Adipocyte (in vitro differentiated cells): ENCODE results near the gene ACTN2.
A peak's percentile ranks its signal among the peaks of the same experiment; 100 is the strongest.

Experiments
- DNase-seq: peaks from one replicate; pipeline ENCODE4 v3.0.0-alpha.2; 2015; ENCODE audit warnings: low read depth
- H3K27me3 ChIP-seq: replicated peaks from 2 replicates; pipeline ENCODE4 v1.7.0; 2013; ENCODE audit warnings: mild to moderate bottlenecking, low read length, moderate library complexity; ENCODE audit not compliant: control insufficient read depth, insufficient read depth
- H3K36me3 ChIP-seq: 2 replicates; pipeline ENCODE4 v1.7.0; 2013; ENCODE audit warnings: low read length, mild to moderate bottlenecking, moderate library complexity; ENCODE audit not compliant: control insufficient read depth, insufficient read depth, severe bottlenecking
- H3K4me1 ChIP-seq: 2 replicates; pipeline ENCODE4 v1.7.0; 2013; ENCODE audit warnings: mild to moderate bottlenecking, low read length, moderate library complexity; ENCODE audit not compliant: control insufficient read depth, insufficient read depth
- H3K4me3 ChIP-seq: 2 replicates; pipeline ENCODE4 v1.7.0; 2013; ENCODE audit warnings: mild to moderate bottlenecking, low read length, moderate library complexity
- H3K9ac ChIP-seq: 2 replicates; pipeline ENCODE4 v1.7.0; 2013; ENCODE audit warnings: mild to moderate bottlenecking, low read length, moderate library complexity
- H3K9me3 ChIP-seq: 2 replicates; pipeline ENCODE4 v1.7.0; 2013; ENCODE audit warnings: mild to moderate bottlenecking, low read length, moderate library complexity; ENCODE audit not compliant: control insufficient read depth

ACTN2 gene

DNA sequence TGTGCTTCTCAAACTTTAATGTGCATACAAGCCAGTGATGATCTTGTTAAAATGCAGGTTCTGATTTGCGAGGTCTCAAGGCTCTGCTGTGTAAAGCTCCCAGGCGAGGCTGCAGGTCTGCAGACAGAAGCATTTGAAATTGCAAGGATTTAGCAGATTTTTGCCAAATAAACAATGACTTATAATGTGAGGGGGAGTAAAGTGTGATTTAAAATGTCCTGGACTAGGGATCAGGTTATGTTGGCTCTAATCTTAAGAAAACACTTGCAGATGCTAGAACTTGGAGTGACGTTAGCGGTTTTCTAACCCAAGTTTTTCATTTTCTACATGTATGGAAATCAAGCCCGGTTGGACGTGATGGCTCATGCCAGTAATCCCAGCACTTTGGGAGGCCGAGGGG is 16.2 kb upstream of the ACTN2 start:
- Histone ChIP-seq H3K9me3 (no peaks in the 10 kb centered on the region), H3K9ac (no peak overlapping the region), H3K27me3 (no peaks in the 10 kb centered on the region), H3K36me3 (no peaks in the 10 kb centered on the region), H3K4me3 (no peak overlapping the region), H3K4me1 (peaks cover 10% of the 10 kb centered on the region)
- no peak for DNase-seq

DNA sequence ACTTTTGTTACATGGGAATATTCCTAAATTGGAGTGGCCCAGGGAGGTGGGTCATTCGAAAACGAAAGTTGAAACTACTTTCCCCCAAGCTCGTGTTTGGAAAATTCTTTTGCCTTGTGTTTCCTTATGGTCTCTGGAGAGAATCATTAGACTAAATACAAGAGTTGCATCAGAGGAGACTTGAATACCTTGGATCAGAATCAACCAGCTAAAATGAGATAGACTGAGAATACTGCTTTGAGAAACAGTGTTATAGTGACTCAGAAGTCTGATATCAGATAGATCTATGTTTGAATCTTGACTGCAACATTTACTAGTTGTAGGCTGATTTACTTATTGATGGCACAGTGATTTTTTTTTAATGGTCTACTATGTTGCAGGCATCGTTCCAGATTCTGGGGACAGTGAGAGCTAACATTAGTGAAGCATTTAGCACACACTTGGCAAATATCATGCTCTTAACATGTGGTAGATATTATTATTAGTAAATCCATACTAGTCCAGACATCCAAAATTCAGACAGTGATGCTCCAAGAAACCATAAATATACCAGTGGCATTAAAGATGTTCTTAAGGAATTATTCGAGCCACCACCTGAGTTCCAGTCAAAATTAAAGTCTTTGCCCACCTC is 12.9 kb upstream of the ACTN2 start:
- Histone ChIP-seq H3K9ac (no peak overlapping the region), H3K36me3 (no peaks in the 10 kb centered on the region), H3K4me3 (peak overlapping the region; percentile 66), H3K27me3 (peaks cover 4% of the 10 kb centered on the region), H3K9me3 (no peaks in the 10 kb centered on the region), H3K4me1 (peaks cover 10% of the 10 kb centered on the region)
- DNase-seq = peak; percentile 81

- no peak overlapping the region for H3K4me3 ChIP-seq
- no peak for DNase-seq
- H3K27me3 ChIP-seq = peaks cover 4% of the 10 kb centered on the region
- no peaks in the 10 kb centered on the region for H3K36me3 ChIP-seq
- H3K4me1 ChIP-seq = peaks cover 9% of the 10 kb centered on the region
- H3K9ac ChIP-seq = no peak overlapping the region
- H3K9me3 ChIP-seq = no peaks in the 10 kb centered on the region
Observed at GRCh38 chr1:236677641-236678235, 8.6 kb upstream of the ACTN2 start.

- Histone ChIP-seq H3K4me1 (no peaks in the 10 kb centered on the region), H3K27me3 (no peaks in the 10 kb centered on the region), H3K4me3 (no peak overlapping the region), H3K9me3 (no peaks in the 10 kb centered on the region), H3K9ac (no peak overlapping the region), H3K36me3 (no peaks in the 10 kb centered on the region)
- no peak for DNase-seq
Observed at GRCh38 chr1:236681219-236681618, 5.1 kb upstream of the ACTN2 start.

DNA sequence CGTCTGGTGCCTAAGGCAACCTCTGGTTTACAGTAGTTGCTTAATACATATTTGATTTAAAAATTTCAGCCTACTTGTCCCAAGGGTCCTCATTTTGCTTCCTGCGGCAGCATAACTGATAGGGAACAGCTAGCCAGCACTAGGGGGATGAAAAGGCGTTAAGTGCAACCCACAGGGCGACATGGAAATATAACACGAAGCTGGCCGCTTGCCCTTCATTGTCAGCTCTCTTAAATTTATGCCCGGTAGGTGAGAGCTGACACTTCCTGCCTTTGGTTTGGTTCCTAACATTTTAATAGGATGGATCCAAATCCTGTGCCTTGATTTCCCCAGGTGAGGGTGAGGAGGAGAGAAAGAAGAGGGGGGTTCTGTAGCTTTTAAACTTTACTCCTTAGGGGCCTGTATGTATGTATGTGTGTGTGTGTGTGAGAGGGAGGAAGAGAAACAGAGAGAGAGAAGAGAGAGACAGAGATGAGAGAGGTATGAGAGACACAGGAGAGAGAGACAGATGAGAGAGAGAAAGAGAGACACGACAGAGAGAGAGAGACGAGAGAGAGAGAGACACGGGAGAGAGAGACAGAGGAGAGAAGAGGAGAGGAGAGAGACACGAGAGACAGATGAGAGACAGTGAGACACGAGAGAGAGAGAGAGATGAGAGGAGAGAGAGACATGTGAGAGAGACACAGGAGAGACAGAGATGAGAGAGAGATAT is 938 bp upstream of the ACTN2 start:
- H3K4me1 ChIP-seq = peaks cover 2% of the 10 kb centered on the region
- no peaks in the 10 kb centered on the region for H3K36me3 ChIP-seq
- no peak for DNase-seq
- no peaks in the 10 kb centered on the region for H3K9me3 ChIP-seq
- no peak overlapping the region for H3K9ac ChIP-seq
- H3K27me3 ChIP-seq = peaks cover 23% of the 10 kb centered on the region
- no peak overlapping the region for H3K4me3 ChIP-seq

- H3K4me1 ChIP-seq = peaks cover 2% of the 10 kb centered on the region
- peaks cover 25% of the 10 kb centered on the region for H3K27me3 ChIP-seq
- no peaks in the 10 kb centered on the region for H3K9me3 ChIP-seq
- H3K4me3 ChIP-seq = peak overlapping the region; percentile 73
- no peak for DNase-seq
- H3K9ac ChIP-seq = no peak overlapping the region
- no peaks in the 10 kb centered on the region for H3K36me3 ChIP-seq
Observed at GRCh38 chr1:236686815-236687160, 489 bp downstream of the ACTN2 start.

DNA sequence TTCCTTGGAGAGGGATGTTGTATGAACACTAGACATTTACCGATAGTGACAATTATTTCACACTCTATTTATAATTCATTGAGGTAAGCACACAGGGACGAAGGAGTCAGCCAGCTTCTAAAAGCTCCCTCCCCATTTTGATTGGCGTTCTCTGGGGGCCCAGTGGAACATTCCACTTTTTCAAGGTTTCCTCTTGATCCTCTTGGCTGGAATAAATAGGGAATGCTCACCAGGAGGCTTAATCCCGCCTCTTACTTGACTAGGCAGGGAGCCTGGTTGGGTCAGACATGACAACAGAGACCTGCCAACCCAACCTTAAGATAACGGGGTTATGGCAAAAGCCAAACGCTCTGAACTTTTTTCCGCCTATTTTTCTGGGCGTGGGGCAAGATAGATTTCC is 974 bp downstream of the ACTN2 start:
- Histone ChIP-seq H3K4me1 (peaks cover 2% of the 10 kb centered on the region), H3K36me3 (no peaks in the 10 kb centered on the region), H3K4me3 (no peak overlapping the region), H3K9me3 (no peaks in the 10 kb centered on the region), H3K9ac (no peak overlapping the region), H3K27me3 (peaks cover 29% of the 10 kb centered on the region)
- DNase-seq = no peak

GRCh38 chr1:236688705-236689104 is 2.4 kb downstream of the ACTN2 start:
- no peak for DNase-seq
- Histone ChIP-seq H3K36me3 (no peaks in the 10 kb centered on the region), H3K9me3 (no peaks in the 10 kb centered on the region), H3K9ac (no peak overlapping the region), H3K4me3 (no peak overlapping the region), H3K27me3 (peaks cover 40% of the 10 kb centered on the region), H3K4me1 (peaks cover 2% of the 10 kb centered on the region)

DNA sequence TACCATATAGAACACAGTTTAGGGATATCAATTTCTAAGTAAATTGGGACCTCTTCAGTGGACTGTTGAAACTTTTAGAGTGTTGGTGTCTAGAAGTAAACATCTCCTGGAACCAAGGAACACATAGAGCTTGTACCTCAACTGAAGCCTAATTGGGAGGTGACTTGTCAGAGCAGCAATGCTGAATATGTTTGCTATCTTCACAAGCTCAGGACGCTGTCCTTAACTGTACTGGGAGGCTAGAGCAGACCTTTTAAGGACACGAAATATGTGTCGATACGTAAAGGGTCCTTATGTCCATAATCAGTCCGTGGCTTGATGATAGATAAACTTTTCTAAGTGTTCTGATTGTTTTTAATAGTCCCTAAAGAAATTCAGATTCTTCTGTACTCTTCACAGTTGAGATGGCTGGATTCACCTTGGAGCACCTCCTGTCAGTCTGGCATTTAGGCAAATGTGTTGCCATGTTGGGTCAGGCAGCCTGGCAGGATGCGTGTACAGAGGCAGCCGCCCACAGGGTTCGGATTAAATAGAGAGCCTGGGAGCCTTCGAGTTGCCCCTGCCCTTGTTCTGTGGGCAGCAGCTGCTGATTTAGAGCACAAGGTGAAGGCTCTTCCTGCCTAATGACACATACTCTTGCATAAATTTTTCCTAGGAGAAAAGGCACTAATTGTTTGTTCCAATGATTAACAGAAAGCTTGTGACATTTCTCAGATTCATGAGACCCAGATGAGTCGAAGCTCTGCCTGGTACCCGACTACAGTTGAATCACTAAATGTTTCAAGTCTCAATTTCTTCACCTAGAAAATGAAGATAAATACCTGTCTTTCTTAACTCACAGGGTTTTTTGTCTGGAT is 3.6 kb downstream of the ACTN2 start:
- Histone ChIP-seq H3K4me3 (no peak overlapping the region), H3K27me3 (peaks cover 43% of the 10 kb centered on the region), H3K4me1 (peaks cover 2% of the 10 kb centered on the region), H3K9ac (no peak overlapping the region), H3K36me3 (no peaks in the 10 kb centered on the region), H3K9me3 (no peaks in the 10 kb centered on the region)
- no peak for DNase-seq

DNA sequence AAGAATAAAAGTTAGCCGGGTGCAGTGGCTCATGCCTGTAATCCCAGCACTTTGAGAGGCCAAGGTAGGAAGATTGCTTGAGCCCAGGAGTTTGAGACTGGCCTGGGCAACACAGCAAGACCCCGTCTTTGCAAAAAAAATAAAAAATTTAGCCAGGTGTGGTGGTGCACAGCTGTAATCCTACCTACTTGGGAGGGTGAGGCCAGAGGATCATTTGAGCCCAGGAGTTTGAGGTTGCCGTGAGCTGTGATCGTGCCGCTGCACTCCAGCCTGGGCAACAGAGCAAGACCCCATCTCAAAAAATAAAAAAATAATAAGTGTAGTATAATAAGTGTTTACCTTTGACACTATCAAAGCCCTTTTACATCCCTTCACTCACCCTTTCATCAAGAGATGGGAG is 5.0 kb downstream of the ACTN2 start:
- Histone ChIP-seq H3K9me3 (no peaks in the 10 kb centered on the region), H3K36me3 (no peaks in the 10 kb centered on the region), H3K4me1 (peaks cover 2% of the 10 kb centered on the region), H3K9ac (no peak overlapping the region), H3K27me3 (peaks cover 43% of the 10 kb centered on the region), H3K4me3 (no peak overlapping the region)
- no peak for DNase-seq

DNA sequence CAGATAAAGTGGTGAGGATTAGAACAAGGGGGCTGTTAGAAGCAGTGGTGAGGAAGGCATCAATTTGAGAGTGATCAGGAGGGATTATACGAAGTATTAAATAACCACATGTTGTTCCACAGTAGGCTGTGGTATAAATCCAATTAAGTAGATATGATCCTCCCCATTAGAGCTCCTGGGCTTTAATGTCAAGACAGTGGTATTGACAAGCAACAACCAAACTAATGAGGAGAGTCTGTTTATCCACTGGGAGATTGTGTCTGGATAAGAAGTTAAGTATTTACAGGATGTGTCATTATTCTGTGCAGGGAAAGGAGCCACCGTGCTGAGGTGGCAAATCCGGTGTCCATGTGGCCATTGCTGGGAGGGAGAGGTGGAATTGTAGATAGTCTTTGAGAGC is 5.8 kb downstream of the ACTN2 start:
- Histone ChIP-seq H3K4me1 (no peaks in the 10 kb centered on the region), H3K36me3 (no peaks in the 10 kb centered on the region), H3K27me3 (peaks cover 41% of the 10 kb centered on the region), H3K9me3 (no peaks in the 10 kb centered on the region), H3K4me3 (no peak overlapping the region), H3K9ac (no peak overlapping the region)
- DNase-seq = no peak
